ENCODE measurements around the gene RESF1.

- TF ChIP-seq, protein P1, sequence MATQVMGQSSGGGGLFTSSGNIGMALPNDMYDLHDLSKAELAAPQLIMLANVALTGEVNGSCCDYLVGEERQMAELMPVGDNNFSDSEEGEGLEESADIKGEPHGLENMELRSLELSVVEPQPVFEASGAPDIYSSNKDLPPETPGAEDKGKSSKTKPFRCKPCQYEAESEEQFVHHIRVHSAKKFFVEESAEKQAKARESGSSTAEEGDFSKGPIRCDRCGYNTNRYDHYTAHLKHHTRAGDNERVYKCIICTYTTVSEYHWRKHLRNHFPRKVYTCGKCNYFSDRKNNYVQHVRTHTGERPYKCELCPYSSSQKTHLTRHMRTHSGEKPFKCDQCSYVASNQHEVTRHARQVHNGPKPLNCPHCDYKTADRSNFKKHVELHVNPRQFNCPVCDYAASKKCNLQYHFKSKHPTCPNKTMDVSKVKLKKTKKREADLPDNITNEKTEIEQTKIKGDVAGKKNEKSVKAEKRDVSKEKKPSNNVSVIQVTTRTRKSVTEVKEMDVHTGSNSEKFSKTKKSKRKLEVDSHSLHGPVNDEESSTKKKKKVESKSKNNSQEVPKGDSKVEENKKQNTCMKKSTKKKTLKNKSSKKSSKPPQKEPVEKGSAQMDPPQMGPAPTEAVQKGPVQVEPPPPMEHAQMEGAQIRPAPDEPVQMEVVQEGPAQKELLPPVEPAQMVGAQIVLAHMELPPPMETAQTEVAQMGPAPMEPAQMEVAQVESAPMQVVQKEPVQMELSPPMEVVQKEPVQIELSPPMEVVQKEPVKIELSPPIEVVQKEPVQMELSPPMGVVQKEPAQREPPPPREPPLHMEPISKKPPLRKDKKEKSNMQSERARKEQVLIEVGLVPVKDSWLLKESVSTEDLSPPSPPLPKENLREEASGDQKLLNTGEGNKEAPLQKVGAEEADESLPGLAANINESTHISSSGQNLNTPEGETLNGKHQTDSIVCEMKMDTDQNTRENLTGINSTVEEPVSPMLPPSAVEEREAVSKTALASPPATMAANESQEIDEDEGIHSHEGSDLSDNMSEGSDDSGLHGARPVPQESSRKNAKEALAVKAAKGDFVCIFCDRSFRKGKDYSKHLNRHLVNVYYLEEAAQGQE (IDR thresholded peaks at IDR 0.05; ENCODE audit: low read depth) = no peak
- TF ChIP-seq MAX (IDR thresholded peaks at IDR 0.05) (no peak), CTCF (IDR thresholded peaks at IDR 0.05 in 2 of 3, conservative IDR thresholded peaks at IDR 0.05 in 1 of 3; ENCODE audit: borderline replicate concordance in 1 of 3, insufficient read depth in 1 of 3, low read depth in 2 of 3, low read length in 2 of 3) (no peak), FOSL1 (IDR thresholded peaks at IDR 0.05; ENCODE audit: low read depth) (no peak), EZH2phosphoT487 (IDR thresholded peaks at IDR 0.05; ENCODE audit: borderline replicate concordance) (no peak), EGR1 (IDR thresholded peaks at IDR 0.05; ENCODE audit: low read depth) (no peak), CEBPB (IDR thresholded peaks at IDR 0.05; ENCODE audit: low read depth) (no peak), POLR2AphosphoS5 (IDR thresholded peaks at IDR 0.05; ENCODE audit: low read depth, low read length) (no peak), POLR2A (IDR thresholded peaks at IDR 0.05; ENCODE audit: borderline replicate concordance, extremely low read depth, insufficient read depth, insufficient read length) (no peak), EZH2 (IDR thresholded peaks at IDR 0.05) (no peak), TCF7L2 (IDR thresholded peaks at IDR 0.05; ENCODE audit: borderline replicate concordance, extremely low read depth, insufficient read depth, insufficient read length) (no peak), ZNF274 (IDR thresholded peaks at IDR 0.05; ENCODE audit: low read depth, low read length) (no peak)
Observed at GRCh38 chr12:31951008-31951407, 8.2 kb upstream of the RESF1 start.

Data from HCT116 (cell line).